Measurements from ENCODE around the gene RTN4R. TPM values are rescaled to one million over a fixed set of nuclear protein-coding genes. Genes with fewer than 3 reads are reported as not detected.
A peak's percentile ranks its signal among the peaks of the same experiment; 100 is the strongest.
"Not testable (repeated sequence)": the region's sequence is repeated elsewhere in the genome, so short reads cannot be mapped to it uniquely, and the experiment has no call there.

The RTN4R gene
- total RNA-seq, 1 donor from 2014 or later: 9.8 TPM

- TF ChIP-seq CTCF (IDR thresholded peaks at IDR 0.05): no peak
These were observed 5.7 kb upstream of the RTN4R start for GRCh38 chr22:20273758-20274181.

GRCh38 chr22:20272700-20273099 is 4.6 kb upstream of the RTN4R start:
- no peak overlapping the region for H3K27ac ChIP-seq
- DNase-seq (no peak), ATAC-seq (no peak)
- no peak overlapping the region for H3K4me3 ChIP-seq
- H3K4me1 ChIP-seq: no peaks in the 10 kb centered on the region
- intact Hi-C loops (cut with DNase I): no loop called here
- H3K9me3 ChIP-seq: no peaks in the 10 kb centered on the region
- TF ChIP-seq CTCF (IDR thresholded peaks at IDR 0.05): no peak
- no peaks in the 10 kb centered on the region for H3K27me3 ChIP-seq
- no peaks in the 10 kb centered on the region for H3K36me3 ChIP-seq

More at GRCh38 chr22:20273758-20274181, 5.7 kb upstream of the RTN4R start:
- intact Hi-C loops (cut with DNase I): no loop called here
- DNase-seq (no peak), ATAC-seq (no peak)
- no peaks in the 10 kb centered on the region for H3K36me3 ChIP-seq
- no peaks in the 10 kb centered on the region for H3K9me3 ChIP-seq
- H3K4me3 ChIP-seq: no peak overlapping the region
- H3K27ac ChIP-seq: no peak overlapping the region
- no peaks in the 10 kb centered on the region for H3K4me1 ChIP-seq
- H3K27me3 ChIP-seq: no peaks in the 10 kb centered on the region

- Histone ChIP-seq H3K36me3 (no peaks in the 10 kb centered on the region), H3K27me3 (no peaks in the 10 kb centered on the region), H3K9me3 (no peaks in the 10 kb centered on the region), H3K27ac (no peak overlapping the region), H3K4me3 (no peak overlapping the region), H3K4me1 (peaks cover 1% of the 10 kb centered on the region)
- ATAC-seq (no peak), DNase-seq (no peak)
- intact Hi-C loops (cut with DNase I): no loop called here
- TF ChIP-seq CTCF (IDR thresholded peaks at IDR 0.05): no peak
These were observed 4.1 kb upstream of the RTN4R start for GRCh38 chr22:20272174-20272573.

GRCh38 chr22:20271114-20271994 is 3.2 kb upstream of the RTN4R start:
- no peaks in the 10 kb centered on the region for H3K36me3 ChIP-seq
- no peaks in the 10 kb centered on the region for H3K27me3 ChIP-seq
- intact Hi-C loops (cut with DNase I): no loop called here
- no peak overlapping the region for H3K4me3 ChIP-seq
- DNase-seq (peak; percentile 80), ATAC-seq (peak; percentile 62)
- no peaks in the 10 kb centered on the region for H3K9me3 ChIP-seq
- H3K4me1 ChIP-seq: peaks cover 5% of the 10 kb centered on the region
- no peak overlapping the region for H3K27ac ChIP-seq
- no peak for TF ChIP-seq CTCF (IDR thresholded peaks at IDR 0.05)

- H3K9me3 ChIP-seq; H3K36me3 ChIP-seq; intact Hi-C loops (cut with DNase I); DNase-seq; H3K27ac ChIP-seq; H3K4me3 ChIP-seq; H3K4me1 ChIP-seq; H3K27me3 ChIP-seq: not testable (repeated sequence)
- ATAC-seq: peak; percentile 28
These were observed 2.3 kb upstream of the RTN4R start for GRCh38 chr22:20270190-20271113.

GRCh38 chr22:20269673-20270072 is 1.6 kb upstream of the RTN4R start:
- ATAC-seq; H3K9me3 ChIP-seq; DNase-seq; intact Hi-C loops (cut with DNase I); H3K27me3 ChIP-seq; H3K4me1 ChIP-seq; H3K36me3 ChIP-seq; H3K4me3 ChIP-seq; H3K27ac ChIP-seq: not testable (repeated sequence)

- H3K4me1 ChIP-seq; ATAC-seq; H3K36me3 ChIP-seq; DNase-seq; H3K9me3 ChIP-seq; intact Hi-C loops (cut with DNase I); H3K27me3 ChIP-seq; H3K27ac ChIP-seq; H3K4me3 ChIP-seq: not testable (repeated sequence)
These were observed 1.1 kb upstream of the RTN4R start for GRCh38 chr22:20269201-20269600.

Data from upper lobe of right lung (tissue), 1 donor.